ENCODE data around the gene TMEM135. TPM values are rescaled to one million over a fixed set of nuclear protein-coding genes. Genes with fewer than 3 reads are reported as not detected.

Gene TMEM135
- total RNA-seq, 2 donors from 2014 or later, result 111 to 113 TPM

GRCh38 chr11:87076874-87077429, 39.2 kb downstream of the TMEM135 start:
- TF ChIP-seq CTCF (conservative IDR thresholded peaks at IDR 0.05), result no peak
- Histone ChIP-seq H3K27me3 (ENCODE audit: control insufficient read depth, insufficient read depth, low read length, poor library complexity, severe bottlenecking) (no peaks in the 10 kb centered on the region), H3K9me3 (ENCODE audit: control insufficient read depth, low read length) (peaks cover 5% of the 10 kb centered on the region), H3K27ac (ENCODE audit: low read depth, low read length) (no peak overlapping the region), H3K36me3 (ENCODE audit: control insufficient read depth, insufficient read depth, low read length) (peaks cover 60% of the 10 kb centered on the region), H3K4me1 (ENCODE audit: control insufficient read depth, insufficient read depth, low read length) (no peaks in the 10 kb centered on the region), H3K9ac (ENCODE audit: extremely low read depth, low read length, poor library complexity, severe bottlenecking) (no peak overlapping the region), H3K4me3 (ENCODE audit: low read length) (no peak overlapping the region)
- no peaks in the 10 kb centered on the region for H3K9me3 Mint-ChIP-seq
- no peak for DNase-seq
- 90 to 92% methylated on average over 2 to 3 of the region's 3 CpGs for WGBS, 2 experiments (ENCODE audit: insufficient coverage in 1 of 2, insufficient read length in 1 of 2)
- peaks cover 13% of the 10 kb centered on the region for H3K4me1 Mint-ChIP-seq
- H3K36me3 Mint-ChIP-seq (ENCODE audit: low read depth), result peaks cover 48% of the 10 kb centered on the region
- H3K27ac Mint-ChIP-seq, result no peak overlapping the region
- no peaks in the 10 kb centered on the region for H3K27me3 Mint-ChIP-seq (ENCODE audit: insufficient read depth)
- H3K4me3 Mint-ChIP-seq, result no peak overlapping the region

DNA sequence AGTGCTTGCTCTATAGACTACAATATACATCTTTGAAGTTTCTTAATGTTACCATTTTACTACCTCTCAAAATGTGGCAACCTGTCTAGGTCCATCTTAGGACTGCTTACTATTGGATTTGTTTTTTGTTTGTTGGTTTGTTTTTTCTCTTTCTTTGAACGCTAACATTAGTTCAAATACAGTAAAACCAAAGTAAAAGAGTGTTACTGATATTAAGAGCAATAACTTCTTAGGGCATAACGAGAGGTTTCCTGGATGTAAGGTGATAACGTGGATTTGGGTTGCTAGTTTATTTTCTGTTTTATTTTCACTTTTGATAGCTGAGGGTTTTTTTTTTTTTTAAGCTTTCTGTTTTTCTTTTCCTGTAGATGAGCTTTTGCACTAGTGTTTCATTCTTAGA, 43.6 kb downstream of the TMEM135 start:
- no peak for DNase-seq
- Histone ChIP-seq H3K9ac (ENCODE audit: extremely low read depth, low read length, poor library complexity, severe bottlenecking) (no peak overlapping the region), H3K9me3 (ENCODE audit: control insufficient read depth, low read length) (peaks cover 15% of the 10 kb centered on the region), H3K27me3 (ENCODE audit: control insufficient read depth, insufficient read depth, low read length, poor library complexity, severe bottlenecking) (no peaks in the 10 kb centered on the region), H3K36me3 (ENCODE audit: control insufficient read depth, insufficient read depth, low read length) (peaks cover 30% of the 10 kb centered on the region), H3K4me3 (ENCODE audit: low read length) (no peak overlapping the region), H3K4me1 (ENCODE audit: control insufficient read depth, insufficient read depth, low read length) (peaks cover 3% of the 10 kb centered on the region), H3K27ac (ENCODE audit: low read depth, low read length) (no peak overlapping the region)
- H3K9me3 Mint-ChIP-seq, result peaks cover 17% of the 10 kb centered on the region
- no peak for TF ChIP-seq CTCF (conservative IDR thresholded peaks at IDR 0.05)
- WGBS, 2 experiments (ENCODE audit: insufficient coverage in 1 of 2, insufficient read length in 1 of 2), result 85% methylated on average over 2 of the region's 3 CpGs; no CpG with 5 or more reads in 1 of the 2 experiments
- H3K4me3 Mint-ChIP-seq, result no peak overlapping the region
- peak overlapping the region; percentile 36 for H3K27ac Mint-ChIP-seq
- H3K27me3 Mint-ChIP-seq (ENCODE audit: insufficient read depth), result no peaks in the 10 kb centered on the region
- H3K36me3 Mint-ChIP-seq (ENCODE audit: low read depth), result peaks cover 39% of the 10 kb centered on the region
- H3K4me1 Mint-ChIP-seq, result peaks cover 41% of the 10 kb centered on the region

GRCh38 chr11:87082590-87082989, 44.9 kb downstream of the TMEM135 start:
- H3K4me1 ChIP-seq (ENCODE audit: control insufficient read depth, insufficient read depth, low read length), result peaks cover 3% of the 10 kb centered on the region
- peaks cover 24% of the 10 kb centered on the region for H3K9me3 ChIP-seq (ENCODE audit: control insufficient read depth, low read length)
- Mint-ChIP-seq H3K4me3 (no peak overlapping the region), H3K9me3 (peaks cover 29% of the 10 kb centered on the region), H3K27me3 (ENCODE audit: insufficient read depth) (no peaks in the 10 kb centered on the region), H3K4me1 (peaks cover 41% of the 10 kb centered on the region), H3K36me3 (ENCODE audit: low read depth) (peaks cover 39% of the 10 kb centered on the region), H3K27ac (peak overlapping the region; percentile 71)
- TF ChIP-seq CTCF (conservative IDR thresholded peaks at IDR 0.05), result no peak
- no peak for DNase-seq
- H3K27ac ChIP-seq (ENCODE audit: low read depth, low read length), result no peak overlapping the region
- H3K27me3 ChIP-seq (ENCODE audit: control insufficient read depth, insufficient read depth, low read length, poor library complexity, severe bottlenecking), result no peaks in the 10 kb centered on the region
- H3K4me3 ChIP-seq (ENCODE audit: low read length), result no peak overlapping the region
- whole genome bisulfite sequencing, 2 experiments (ENCODE audit: insufficient coverage in 1 of 2, insufficient read length in 1 of 2), result 31 to 32% methylated on average over 3 of the region's 3 CpGs
- peaks cover 30% of the 10 kb centered on the region for H3K36me3 ChIP-seq (ENCODE audit: control insufficient read depth, insufficient read depth, low read length)
- H3K9ac ChIP-seq (ENCODE audit: extremely low read depth, low read length, poor library complexity, severe bottlenecking), result no peak overlapping the region

Data from endodermal cell (in vitro differentiated cells).